K562 (cell line): Measurements from ENCODE around the gene PLXNB1. TPM values are rescaled to one million over a fixed set of nuclear protein-coding genes. Genes with fewer than 3 reads are reported as not detected.

Source experiments
- CREBBP ChIP-seq: IDR thresholded peaks from one replicate; pipeline ENCODE4 v1.6.1; 2012; ENCODE audit warnings: low read depth, mild to moderate bottlenecking, control low read depth, inconsistent platforms, low read length
- CSDE1 ChIP-seq, 2 experiments: fragments of 450-650 bp; IDR thresholded peaks; 2 replicates each; pipeline ENCODE4 v1.6.1; 2016; ENCODE audit warnings: mild to moderate bottlenecking in 1 of 2
- ELF1 ChIP-seq: fragments of 200-800 bp; sonication (Bioruptor generic); IDR thresholded peaks from 2 replicates; pipeline ENCODE4 v1.6.1; 2016; ENCODE audit warnings: missing genetic modification characterization, missing compliant biosample characterization
- GABPA ChIP-seq: fragments of 200-800 bp; sonication (Bioruptor generic); conservative IDR thresholded peaks from 2 replicates; pipeline ENCODE4 v1.6.1; 2016; ENCODE audit warnings: low read depth, missing genetic modification characterization, missing compliant biosample characterization
- KDM5B ChIP-seq: fragments of 200-600 bp; sonication (generic); IDR thresholded peaks from 2 replicates; pipeline ENCODE4 v1.6.1; 2012; ENCODE audit warnings: low read depth, mild to moderate bottlenecking, moderate library complexity, low read length, control low read depth, inconsistent platforms; ENCODE audit not compliant: insufficient replicate concordance
- LEF1 ChIP-seq: fragments of 450-650 bp; IDR thresholded peaks from 2 replicates; pipeline ENCODE4 v1.6.1; 2016; ENCODE audit warnings: mild to moderate bottlenecking
- RAD51 ChIP-seq: fragments of 450-650 bp; IDR thresholded peaks from 2 replicates; pipeline ENCODE4 v1.7.1; 2016; ENCODE audit warnings: low read depth, mild to moderate bottlenecking, borderline replicate concordance
- RB1 ChIP-seq: fragments of 450-650 bp; IDR thresholded peaks from 2 replicates; pipeline ENCODE4 v1.6.1; 2017; ENCODE audit warnings: low read depth, mild to moderate bottlenecking
- RBM39 ChIP-seq: fragments of 200-400 bp; formaldehyde crosslinking; optimal IDR thresholded peaks from 2 replicates; pipeline ENCODE3; 2018; ENCODE audit warnings: low read depth, low read length
- RFX5 ChIP-seq: IDR thresholded peaks from 2 replicates; pipeline ENCODE4 v1.6.1; 2011; ENCODE audit warnings: low read depth, mild to moderate bottlenecking, improper control_type of control experiment, low read length
- SAP30 ChIP-seq: fragments of 200-600 bp; sonication (generic); IDR thresholded peaks from 2 replicates; pipeline ENCODE4 v1.6.1; 2012; ENCODE audit warnings: borderline replicate concordance, low read depth, mild to moderate bottlenecking, moderate library complexity, low read length, control low read depth, inconsistent platforms; ENCODE audit not compliant: insufficient read depth, poor library complexity, severe bottlenecking
- SIN3A ChIP-seq, 2 experiments: fragments of 150-350 bp in 1 of 2; IDR thresholded peaks; 2 replicates each; pipeline ENCODE4 v1.6.1; 2011 to 2016; ENCODE audit warnings: borderline replicate concordance in 2 of 2, low read depth in 2 of 2, low read length in 2 of 2, mild to moderate bottlenecking in 2 of 2, moderate library complexity in 2 of 2; ENCODE audit not compliant: control insufficient read depth in 1 of 2
- SLC30A9 ChIP-seq: fragments of 250-450 bp; sonication (Bioruptor Pico); IDR thresholded peaks from 2 replicates; pipeline ENCODE4 v1.8.0; 2022; ENCODE audit warnings: mild to moderate bottlenecking, moderate library complexity
- SMAD4 ChIP-seq: fragments of 250-450 bp; sonication (Bioruptor Pico); conservative IDR thresholded peaks from 2 replicates; pipeline ENCODE4 v1.8.0; 2021; ENCODE audit warnings: inconsistent platforms, mild to moderate bottlenecking, moderate library complexity
- TAF1 ChIP-seq: IDR thresholded peaks from 2 replicates; pipeline ENCODE4 v1.6.1; 2011; ENCODE audit warnings: mild to moderate bottlenecking, low read length, moderate library complexity; ENCODE audit not compliant: insufficient read depth, control insufficient read depth, severe bottlenecking; ENCODE audit errors: extremely low read depth
- TAF15 ChIP-seq: fragments of 200-400 bp; formaldehyde crosslinking; IDR thresholded peaks from 2 replicates; pipeline ENCODE4 v1.6.1; 2017; ENCODE audit warnings: mild to moderate bottlenecking, low read depth, low read length, moderate library complexity
- ZNF3 ChIP-seq: fragments of 250-450 bp; sonication (Bioruptor Pico); IDR thresholded peaks from 2 replicates; pipeline ENCODE4 v1.5.0; 2021; ENCODE audit warnings: mild to moderate bottlenecking, moderate library complexity
- ZSCAN32 ChIP-seq: fragments of 450-650 bp; formaldehyde crosslinking; IDR thresholded peaks from 2 replicates; pipeline ENCODE4 v1.4.0; 2020; ENCODE audit warnings: mild to moderate bottlenecking, moderate library complexity
- polyA plus RNA-seq, 8 experiments: library from polyadenylated mRNA; depleted of rRNA in 4 of 8; stranded (reverse) in 5 of 8; unstranded in 3 of 8; fragments of >200 nt; fragmentation: Nextera tagmentation in 2 of 8; fragmentation: Illumina TruSeq in 1 of 8; extraction: Ambion mirVana in 2 of 8; extraction: Trizol in 1 of 8; gene quantifications; 2 replicates each; pipeline versions ENCODE4 v1.2.1 to v1.2.3, GENCODE V29; 2011 to 2014; ENCODE audit warnings: inconsistent platforms in 1 of 8, missing spikeins in 1 of 8
- total RNA-seq, 7 experiments: library from RNA; depleted of rRNA in 6 of 7; stranded (reverse); fragments of >200 nt in 6 of 7; fragmentation: Illumina TruSeq in 2 of 7; extraction: Trizol in 2 of 7; gene quantifications; 2 replicates each; pipeline versions ENCODE4 v1.2.1 to v1.2.3, GENCODE V29; 2011 to 2021; ENCODE audit warnings: low replicate concordance in 1 of 7
- TF ChIP-seq, protein P1 (sequence below), 3 experiments: fragments of 200-800 bp in 1 of 3; sonication (Bioruptor generic) in 1 of 3; sonication (generic) in 1 of 3; formaldehyde crosslinking in 1 of 3; IDR thresholded peaks; 2 replicates each; pipeline versions ENCODE4 v1.6.1 to v1.8.0; 2016 to 2022; ENCODE audit warnings: mild to moderate bottlenecking in 2 of 3, missing compliant biosample characterization in 2 of 3, missing genetic modification characterization in 2 of 3, missing genetic modification reagents in 1 of 3
- TF ChIP-seq, protein P2 (sequence below), 2 experiments: fragments of 200-800 bp in 1 of 2; sonication (Bioruptor generic) in 1 of 2; sonication (generic) in 1 of 2; formaldehyde crosslinking in 1 of 2; IDR thresholded peaks in 1 of 2; conservative IDR thresholded peaks in 1 of 2; 2 replicates each; pipeline versions ENCODE4 v1.5.0 to v1.6.1; 2016 to 2020; ENCODE audit warnings: missing compliant biosample characterization in 1 of 2, missing genetic modification characterization in 1 of 2, missing genetic modification reagents in 1 of 2
- TF ChIP-seq, protein P3 (sequence below): fragments of 450-650 bp; formaldehyde crosslinking; IDR thresholded peaks from 2 replicates; pipeline ENCODE4 v1.4.0; 2020; ENCODE audit warnings: mild to moderate bottlenecking, moderate library complexity

Gene PLXNB1
- total and polyA plus RNA-seq, 9 of the 15 experiments (the other 6 are each of a cell fraction or from before 2014, with no cell fraction given), result 0.17 to 17.4 (median 6.0) TPM

DNA sequence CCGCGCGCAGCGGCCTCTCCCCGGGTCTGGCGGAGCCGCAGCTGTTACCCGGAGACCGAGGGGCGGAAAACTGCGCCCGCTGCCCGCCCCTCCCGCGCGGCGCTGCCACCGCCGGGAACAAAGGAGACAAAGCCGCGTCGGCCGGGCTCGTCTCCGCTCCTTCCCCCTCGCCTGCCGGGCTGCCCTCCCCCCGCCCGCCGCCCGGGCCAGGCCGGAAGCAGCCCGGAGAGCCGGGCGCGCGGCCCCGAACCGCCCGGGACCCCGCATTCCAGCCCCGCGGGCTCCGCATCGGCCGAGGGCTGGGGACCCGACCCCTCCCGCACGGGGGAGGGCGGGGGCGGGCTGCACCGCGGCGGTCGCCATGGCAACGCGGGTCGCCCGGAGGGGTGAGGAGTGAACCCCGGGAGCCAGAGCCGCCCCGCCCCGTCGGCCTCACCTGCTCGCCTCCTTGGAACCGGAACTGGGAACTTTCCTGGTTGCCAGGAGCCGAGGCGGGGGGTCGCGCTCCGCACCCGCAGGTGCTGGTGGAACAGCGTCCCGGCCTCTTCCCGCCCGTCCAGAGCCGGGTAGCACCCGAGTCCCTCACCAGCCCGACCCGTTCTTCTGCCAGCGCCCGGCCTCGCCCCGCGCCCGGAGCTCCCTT lies 448 bp downstream of the PLXNB1 start (continued):
- peak; percentile 51; the same call in 1 of the 2 replicates for TF ChIP-seq ELF1 (tag)
- no peak for TF ChIP-seq TAF1
- TF ChIP-seq CREBBP, result no peak
- peak; percentile 18 for TF ChIP-seq KDM5B
- no peak for TF ChIP-seq RBM39
- no peak for TF ChIP-seq LEF1
- TF ChIP-seq RB1, result no peak
- TF ChIP-seq RFX5, result no peak
- no peak for TF ChIP-seq SLC30A9 (CRISPR knock-in tag)
- TF ChIP-seq, protein P1, sequence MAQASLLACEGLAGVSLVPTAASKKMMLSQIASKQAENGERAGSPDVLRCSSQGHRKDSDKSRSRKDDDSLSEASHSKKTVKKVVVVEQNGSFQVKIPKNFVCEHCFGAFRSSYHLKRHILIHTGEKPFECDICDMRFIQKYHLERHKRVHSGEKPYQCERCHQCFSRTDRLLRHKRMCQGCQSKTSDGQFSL (CRISPR knock-in tag; IDR thresholded peaks at IDR 0.05), result no peak
- TF ChIP-seq, protein P1 (tag; IDR thresholded peaks at IDR 0.05), result no peak
- TF ChIP-seq ZSCAN32, result no peak
- TF ChIP-seq ZNF3 (CRISPR knock-in tag), result no peak
- peak in 1 of 2 experiments; percentile 25; a peak in 1 of 4 replicates for TF ChIP-seq SIN3A (IDR thresholded peaks at IDR 0.05; ENCODE audit: borderline replicate concordance in 2 of 2, control insufficient read depth in 1 of 2, low read depth in 2 of 2, low read length in 2 of 2)
- TF ChIP-seq, protein P2, sequence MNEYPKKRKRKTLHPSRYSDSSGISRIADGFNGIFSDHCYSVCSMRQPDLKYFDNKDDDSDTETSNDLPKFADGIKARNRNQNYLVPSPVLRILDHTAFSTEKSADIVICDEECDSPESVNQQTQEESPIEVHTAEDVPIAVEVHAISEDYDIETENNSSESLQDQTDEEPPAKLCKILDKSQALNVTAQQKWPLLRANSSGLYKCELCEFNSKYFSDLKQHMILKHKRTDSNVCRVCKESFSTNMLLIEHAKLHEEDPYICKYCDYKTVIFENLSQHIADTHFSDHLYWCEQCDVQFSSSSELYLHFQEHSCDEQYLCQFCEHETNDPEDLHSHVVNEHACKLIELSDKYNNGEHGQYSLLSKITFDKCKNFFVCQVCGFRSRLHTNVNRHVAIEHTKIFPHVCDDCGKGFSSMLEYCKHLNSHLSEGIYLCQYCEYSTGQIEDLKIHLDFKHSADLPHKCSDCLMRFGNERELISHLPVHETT (CRISPR knock-in tag; conservative IDR thresholded peaks at IDR 0.05 in 1 of 2, IDR thresholded peaks at IDR 0.05 in 1 of 2), result 0 out of 4 replicates have a peak, but pooled peaks of 1 of the 2 experiments have one; percentile 29
- TF ChIP-seq GABPA, result peak; percentile 87
- TF ChIP-seq CSDE1 (IDR thresholded peaks at IDR 0.05), result no peak; a peak in 1 of 4 replicates
- TF ChIP-seq RAD51, result no peak
- TF ChIP-seq SMAD4 (CRISPR knock-in tag), result peak; percentile 54; the same call in 1 of the 2 replicates
- TF ChIP-seq, protein P3, sequence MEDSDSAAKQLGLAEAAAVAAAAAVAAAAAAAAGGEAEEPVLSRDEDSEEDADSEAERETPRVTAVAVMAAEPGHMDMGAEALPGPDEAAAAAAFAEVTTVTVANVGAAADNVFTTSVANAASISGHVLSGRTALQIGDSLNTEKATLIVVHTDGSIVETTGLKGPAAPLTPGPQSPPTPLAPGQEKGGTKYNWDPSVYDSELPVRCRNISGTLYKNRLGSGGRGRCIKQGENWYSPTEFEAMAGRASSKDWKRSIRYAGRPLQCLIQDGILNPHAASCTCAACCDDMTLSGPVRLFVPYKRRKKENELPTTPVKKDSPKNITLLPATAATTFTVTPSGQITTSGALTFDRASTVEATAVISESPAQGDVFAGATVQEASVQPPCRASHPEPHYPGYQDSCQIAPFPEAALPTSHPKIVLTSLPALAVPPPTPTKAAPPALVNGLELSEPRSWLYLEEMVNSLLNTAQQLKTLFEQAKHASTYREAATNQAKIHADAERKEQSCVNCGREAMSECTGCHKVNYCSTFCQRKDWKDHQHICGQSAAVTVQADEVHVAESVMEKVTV (CRISPR knock-in tag), result no peak
- TF ChIP-seq SAP30, result peak; percentile 64
- TF ChIP-seq TAF15, result no peak
